Measurements from ENCODE around the gene ELMO1.

ELMO1 gene

GRCh38 chr7:36871355-36871738 is 577.3 kb downstream of the ELMO1 start:
- TF ChIP-seq POLR2A (IDR thresholded peaks at IDR 0.05; ENCODE audit: low read depth, low read length) (no peak), TAF1 (IDR thresholded peaks at IDR 0.05; ENCODE audit: borderline replicate concordance, low read depth, low read length) (no peak), POLR2AphosphoS5 (IDR thresholded peaks at IDR 0.05; ENCODE audit: low read depth, low read length) (no peak)
- DNase-seq (ENCODE audit: insufficient read length) (no peak), FAIRE-seq (no peak)

- TF ChIP-seq POLR2AphosphoS5 (IDR thresholded peaks at IDR 0.05; ENCODE audit: low read depth, low read length) (no peak), POLR2A (IDR thresholded peaks at IDR 0.05; ENCODE audit: low read depth, low read length) (no peak), TAF1 (IDR thresholded peaks at IDR 0.05; ENCODE audit: borderline replicate concordance, low read depth, low read length) (no peak)
- DNase-seq (ENCODE audit: insufficient read length): no peak
- no peak for FAIRE-seq
Measured at GRCh38 chr7:36870625-36871354, 577.9 kb downstream of the ELMO1 start.

GRCh38 chr7:36868727-36869411 is 579.8 kb downstream of the ELMO1 start:
- DNase-seq (ENCODE audit: insufficient read length) (no peak), FAIRE-seq (no peak)
- TF ChIP-seq POLR2A (IDR thresholded peaks at IDR 0.05; ENCODE audit: low read depth, low read length) (no peak), POLR2AphosphoS5 (IDR thresholded peaks at IDR 0.05; ENCODE audit: low read depth, low read length) (no peak), TAF1 (IDR thresholded peaks at IDR 0.05; ENCODE audit: borderline replicate concordance, low read depth, low read length) (no peak)

DNA sequence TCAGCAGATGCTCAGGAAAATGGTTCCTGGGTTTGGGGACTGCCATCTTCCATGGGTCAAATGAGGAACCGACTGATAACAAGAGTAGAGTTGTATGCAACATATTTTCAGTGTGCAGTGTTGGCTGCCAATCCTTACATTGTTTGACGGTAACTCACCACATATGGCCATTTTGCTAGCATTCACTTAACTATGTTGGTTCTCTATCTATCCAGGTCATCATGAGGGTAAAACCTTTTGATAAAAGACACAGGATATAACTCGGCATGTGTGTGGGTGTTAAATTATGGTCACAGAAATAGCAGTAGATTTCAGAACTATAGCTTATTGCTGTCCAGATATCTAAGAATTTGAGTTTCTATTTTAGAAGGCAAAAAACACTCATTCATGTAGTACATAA is 583.6 kb downstream of the ELMO1 start:
- peak; percentile 21 for FAIRE-seq
- DNase-seq (ENCODE audit: insufficient read length): no peak
- TF ChIP-seq POLR2A (IDR thresholded peaks at IDR 0.05; ENCODE audit: low read depth, low read length): no peak
- no peak for TF ChIP-seq TAF1 (IDR thresholded peaks at IDR 0.05; ENCODE audit: borderline replicate concordance, low read depth, low read length)
- TF ChIP-seq POLR2AphosphoS5 (IDR thresholded peaks at IDR 0.05; ENCODE audit: low read depth, low read length): no peak

- no peak for FAIRE-seq
- DNase-seq (ENCODE audit: insufficient read length): no peak
- TF ChIP-seq TAF1 (IDR thresholded peaks at IDR 0.05; ENCODE audit: borderline replicate concordance, low read depth, low read length) (no peak), POLR2A (IDR thresholded peaks at IDR 0.05; ENCODE audit: low read depth, low read length) (no peak), POLR2AphosphoS5 (IDR thresholded peaks at IDR 0.05; ENCODE audit: low read depth, low read length) (no peak)
Measured at GRCh38 chr7:36863901-36864701, 584.6 kb downstream of the ELMO1 start.

- DNase-seq (ENCODE audit: insufficient read length) (no peak), FAIRE-seq (no peak)
- TF ChIP-seq POLR2A (IDR thresholded peaks at IDR 0.05; ENCODE audit: low read depth, low read length): no peak
- no peak for TF ChIP-seq POLR2AphosphoS5 (IDR thresholded peaks at IDR 0.05; ENCODE audit: low read depth, low read length)
- TF ChIP-seq TAF1 (IDR thresholded peaks at IDR 0.05; ENCODE audit: borderline replicate concordance, low read depth, low read length): no peak
Measured at GRCh38 chr7:36862771-36863261, 585.8 kb downstream of the ELMO1 start.

DNA sequence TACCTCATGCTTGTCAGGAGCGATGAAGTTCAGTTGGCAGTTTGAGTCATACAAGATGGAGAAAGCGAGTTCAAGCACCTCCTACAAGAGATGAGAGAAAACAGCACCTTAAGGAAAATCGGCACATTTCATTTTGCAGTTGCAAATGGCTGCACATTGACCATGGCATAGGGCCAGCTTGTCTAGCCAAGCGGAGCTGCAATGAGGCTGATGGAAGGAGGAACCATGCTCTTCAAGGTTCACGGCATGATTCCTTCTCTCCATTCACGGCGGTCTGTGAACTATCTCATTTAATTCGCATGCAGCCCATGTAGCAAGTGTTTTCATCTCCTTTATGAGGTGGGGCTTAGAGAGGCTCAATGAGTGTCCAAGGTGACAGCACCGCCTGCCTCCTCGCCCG is 587.0 kb downstream of the ELMO1 start:
- DNase-seq (ENCODE audit: insufficient read length) (no peak), FAIRE-seq (no peak)
- TF ChIP-seq TAF1 (IDR thresholded peaks at IDR 0.05; ENCODE audit: borderline replicate concordance, low read depth, low read length) (no peak), POLR2A (IDR thresholded peaks at IDR 0.05; ENCODE audit: low read depth, low read length) (no peak), POLR2AphosphoS5 (IDR thresholded peaks at IDR 0.05; ENCODE audit: low read depth, low read length) (no peak)

DNA sequence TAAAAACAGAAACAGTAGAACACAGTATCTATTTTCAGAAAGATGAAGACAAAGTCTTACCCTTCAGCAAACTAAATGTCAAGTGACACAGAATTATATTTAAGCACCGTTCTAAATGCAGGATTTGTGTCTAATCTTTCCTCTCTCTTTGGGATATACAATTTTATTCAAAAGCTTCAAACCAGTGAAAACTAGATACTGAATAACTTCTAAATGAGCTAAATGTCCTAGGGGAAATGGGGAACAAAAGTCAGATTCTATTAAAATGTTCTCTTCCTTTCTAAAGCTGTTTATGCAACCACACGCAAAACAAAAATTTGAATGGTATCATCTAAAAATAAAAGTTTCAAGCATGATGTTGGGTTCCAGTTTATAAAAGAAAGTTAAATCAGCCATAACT is 588.0 kb downstream of the ELMO1 start:
- FAIRE-seq (no peak), DNase-seq (ENCODE audit: insufficient read length) (no peak)
- TF ChIP-seq POLR2AphosphoS5 (IDR thresholded peaks at IDR 0.05; ENCODE audit: low read depth, low read length) (no peak), TAF1 (IDR thresholded peaks at IDR 0.05; ENCODE audit: borderline replicate concordance, low read depth, low read length) (no peak), POLR2A (IDR thresholded peaks at IDR 0.05; ENCODE audit: low read depth, low read length) (no peak)

DNA sequence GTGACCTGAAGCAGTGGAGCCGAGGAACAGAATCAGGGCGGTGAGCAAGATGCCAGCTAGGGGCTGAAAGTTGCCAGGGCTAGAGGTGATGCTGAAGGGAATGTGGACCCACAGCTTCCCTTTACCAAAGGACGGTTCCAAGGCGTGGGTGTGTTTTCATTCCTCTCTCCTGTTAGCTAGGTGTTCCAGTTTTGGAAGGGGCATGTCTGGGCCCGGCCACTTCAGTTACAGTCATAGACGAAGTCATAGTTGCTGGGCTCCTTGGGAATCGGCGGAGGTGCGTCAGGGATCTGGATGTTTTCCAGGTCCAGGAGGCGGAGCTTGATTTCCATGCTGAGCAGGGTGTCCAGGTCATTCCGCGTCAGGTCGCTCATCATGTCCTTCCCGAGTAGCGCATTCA is 593.3 kb downstream of the ELMO1 start:
- DNase-seq (ENCODE audit: insufficient read length): no peak
- FAIRE-seq: no peak

DNA sequence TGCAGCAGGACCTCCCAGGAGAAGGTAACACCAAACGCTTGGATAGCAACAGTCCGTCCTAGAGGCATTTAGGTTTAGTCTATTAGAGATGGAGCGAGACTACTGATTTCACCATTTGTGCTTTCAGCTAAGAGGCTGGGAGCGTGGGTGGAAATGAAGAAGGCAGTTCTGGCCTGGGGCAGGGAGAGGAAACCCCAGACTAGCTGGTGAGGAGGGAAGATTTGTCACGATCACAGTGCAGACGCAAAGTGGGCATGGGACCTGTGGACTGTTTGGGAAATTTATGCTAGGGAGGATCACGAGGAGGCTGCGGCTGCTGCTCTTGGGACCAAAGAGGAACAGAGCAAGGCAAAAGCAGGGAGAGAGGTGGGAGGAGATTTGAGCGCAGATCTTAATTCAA is 594.0 kb downstream of the ELMO1 start:
- TF ChIP-seq TAF1 (IDR thresholded peaks at IDR 0.05; ENCODE audit: borderline replicate concordance, low read depth, low read length) (no peak), POLR2AphosphoS5 (IDR thresholded peaks at IDR 0.05; ENCODE audit: low read depth, low read length) (no peak), POLR2A (IDR thresholded peaks at IDR 0.05; ENCODE audit: low read depth, low read length) (no peak)
- DNase-seq (ENCODE audit: insufficient read length): no peak
- no peak for FAIRE-seq

More for the DNA sequence above, 593.3 kb downstream of the ELMO1 start:
- no peak for TF ChIP-seq POLR2AphosphoS5 (IDR thresholded peaks at IDR 0.05; ENCODE audit: low read depth, low read length)

GRCh38 chr7:36852931-36853330 is 595.7 kb downstream of the ELMO1 start:
- no peak for DNase-seq (ENCODE audit: insufficient read length)
- TF ChIP-seq TAF1 (IDR thresholded peaks at IDR 0.05; ENCODE audit: borderline replicate concordance, low read depth, low read length): no peak
- peak; percentile 12; the same call in 1 of the 2 replicates for TF ChIP-seq POLR2AphosphoS5 (IDR thresholded peaks at IDR 0.05; ENCODE audit: low read depth, low read length)
- peak; percentile 38; the same call in 1 of the 2 replicates for TF ChIP-seq POLR2A (IDR thresholded peaks at IDR 0.05; ENCODE audit: low read depth, low read length)
- no peak for FAIRE-seq

All from GM12892 (cell line).